Activated CD4-positive, alpha-beta T cell treated with anti-CD3 and anti-CD28 coated beads for 4 hours (primary cell): ENCODE measurements around the gene OR6B2.

Experiments
- DNase-seq, 2 donors: peaks; one replicate each; pipeline ENCODE4 v3.0.0-alpha.2; 2020

The OR6B2 gene

GRCh38 chr2:240037358-240037757, 7.1 kb upstream of the OR6B2 start:
- no peak for DNase-seq

- no peak for DNase-seq
Observed at GRCh38 chr2:240033330-240033678, 3.1 kb upstream of the OR6B2 start.

GRCh38 chr2:240032406-240033329, 2.4 kb upstream of the OR6B2 start:
- DNase-seq = no peak

- DNase-seq = no peak
Observed at GRCh38 chr2:240024766-240025165, 5.5 kb downstream of the OR6B2 start.

GRCh38 chr2:240023792-240024191, 6.4 kb downstream of the OR6B2 start:
- DNase-seq = no peak

GRCh38 chr2:240021488-240022104, 8.6 kb downstream of the OR6B2 start:
- DNase-seq = peak; percentile 47 to 62

GRCh38 chr2:240018071-240018750, 12.0 kb downstream of the OR6B2 start:
- DNase-seq = no peak

GRCh38 chr2:240014327-240014726, 15.9 kb downstream of the OR6B2 start:
- no peak for DNase-seq

GRCh38 chr2:240013343-240013742, 16.9 kb downstream of the OR6B2 start:
- DNase-seq = no peak

- no peak for DNase-seq
Observed at GRCh38 chr2:240002983-240003382, 27.2 kb downstream of the OR6B2 start.

GRCh38 chr2:240000671-240001070, 29.6 kb downstream of the OR6B2 start:
- no peak for DNase-seq

- no peak for DNase-seq
Observed at GRCh38 chr2:239997686-239998409, 32.4 kb downstream of the OR6B2 start.

- no peak for DNase-seq
Observed at GRCh38 chr2:239994086-239994485, 36.1 kb downstream of the OR6B2 start.

- no peak for DNase-seq
Observed at GRCh38 chr2:239993291-239993690, 36.9 kb downstream of the OR6B2 start.

GRCh38 chr2:239991689-239992314, 38.4 kb downstream of the OR6B2 start:
- peak in 1 of 2 donors; percentile 13 for DNase-seq

- no peak for DNase-seq
Observed at GRCh38 chr2:239990966-239991365, 39.3 kb downstream of the OR6B2 start.

GRCh38 chr2:239985356-239985755, 44.9 kb downstream of the OR6B2 start:
- DNase-seq = no peak

GRCh38 chr2:239984421-239985194, 45.6 kb downstream of the OR6B2 start:
- DNase-seq = no peak

GRCh38 chr2:239983004-239983778, 47.0 kb downstream of the OR6B2 start:
- no peak for DNase-seq
